Ovary (tissue), 9 donors: Measurements from ENCODE around the gene RBM46. TPM values are rescaled to one million over a fixed set of nuclear protein-coding genes. Genes with fewer than 3 reads are reported as not detected.

ENCODE experiments used
- DNase-seq, 5 donors: peaks; one replicate each; pipeline ENCODE4 v3.0.0-alpha.2; 2019 to 2020
- H3K27ac ChIP-seq, 2 donors: fragments of 200-600 bp; one replicate each; pipeline versions ENCODE4 v1.5.1 to v1.8.0; 2019 to 2022
- H3K27me3 ChIP-seq: fragments of 200-600 bp; one replicate; pipeline ENCODE4 v1.8.0; 2022
- H3K36me3 ChIP-seq: fragments of 200-600 bp; sonication (generic); one replicate; pipeline ENCODE4 v1.5.1; 2019
- H3K4me1 ChIP-seq: one replicate; pipeline ENCODE4 v1.8.1; 2013; ENCODE audit warnings: mild to moderate bottlenecking, moderate library complexity; ENCODE audit not compliant: insufficient read depth
- H3K4me3 ChIP-seq: fragments of 200-600 bp; sonication (generic); one replicate; pipeline ENCODE4 v1.5.1; 2017
- H3K9me3 ChIP-seq, 2 donors: fragments of 200-600 bp in 1 of 2; sonication (generic) in 1 of 2; one replicate each; pipeline versions ENCODE4 v1.5.1 to v1.8.1; 2013 to 2019; ENCODE audit warnings: mild to moderate bottlenecking in 1 of 2, moderate library complexity in 1 of 2
- EP300 ChIP-seq: sonication (generic); formaldehyde crosslinking; IDR thresholded peaks from one replicate; pipeline ENCODE4 v1.6.1; 2017; ENCODE audit warnings: antibody characterized with exemption
- POLR2A ChIP-seq: fragments of 450-650 bp; IDR thresholded peaks from one replicate; pipeline ENCODE4 v1.6.1; 2017; ENCODE audit warnings: antibody characterized with exemption, mild to moderate bottlenecking, moderate library complexity
- WGBS, 3 donors: extraction: QIAGEN DNeasy Blood & Tissue Kit in 1 of 3; methylation state at CpG; one replicate each; pipeline versions ENCODE4 v1.1.5 to v1.1.7; 2013 to 2017; 5-methylcytosine and 5-hydroxymethylcytosine counted together
- intact Hi-C, 4 donors: fragments of 100-400 bp; cut with DNase I; formaldehyde crosslinking; loops; one replicate each; pipeline versions ENCODE4 v1.11.0 to v1.15.1; 2022 to 2023
- polyA plus RNA-seq, 2 donors: library from polyadenylated mRNA; stranded (reverse); fragments of 200-250 nt in 1 of 2; fragments of 350-450 nt in 1 of 2; fragmentation: Illumina TruSeq in 1 of 2; extraction: RNeasy Lipid Tissue Mini Kit (QIAGEN cat#74804) in 1 of 2; gene quantifications; one replicate each; pipeline ENCODE4 v1.2.3, GENCODE V29; 2013 to 2014
- total RNA-seq, 7 donors: library from RNA; depleted of rRNA in 2 of 7; stranded (reverse); fragments of >200 nt in 2 of 7; fragmentation: NEBNext Ultra II Directional in 3 of 7; extraction: Animal tissue kit (Norgen Biotek cat#: 25700) in 3 of 7; gene quantifications; one replicate each; pipeline versions ENCODE4 v1.1.0 to v1.2.4, GENCODE V29; 2016 to 2023
- TF ChIP-seq, protein P1 (sequence below), 3 donors: fragments of 450-650 bp in 2 of 3; fragments of 200-600 bp in 1 of 3; IDR thresholded peaks; one replicate each; pipeline versions ENCODE4 v1.5.1 to v1.8.0; 2016 to 2022; ENCODE audit warnings: antibody characterized with exemption in 3 of 3, mild to moderate bottlenecking in 1 of 3
- donor health status: DM: no; HTN: no; CAD: no; lungs with moderate emphysema.
- donor health status: DM: no; HTN: no; CAD: no.
- donor health status: Bipolar disorder and iron deficiency.
- donor health status: DM: yes; HTN: yes; CAD: no.
- donor health status: DM: no; HTN: no; CAD: no.
- donor health status: DM: yes; HTN: yes; CAD: no.

Gene RBM46
- total and polyA plus RNA-seq, 9 donors = 0.08 to 0.15 (median 0.15) TPM; not detected in 6

DNA sequence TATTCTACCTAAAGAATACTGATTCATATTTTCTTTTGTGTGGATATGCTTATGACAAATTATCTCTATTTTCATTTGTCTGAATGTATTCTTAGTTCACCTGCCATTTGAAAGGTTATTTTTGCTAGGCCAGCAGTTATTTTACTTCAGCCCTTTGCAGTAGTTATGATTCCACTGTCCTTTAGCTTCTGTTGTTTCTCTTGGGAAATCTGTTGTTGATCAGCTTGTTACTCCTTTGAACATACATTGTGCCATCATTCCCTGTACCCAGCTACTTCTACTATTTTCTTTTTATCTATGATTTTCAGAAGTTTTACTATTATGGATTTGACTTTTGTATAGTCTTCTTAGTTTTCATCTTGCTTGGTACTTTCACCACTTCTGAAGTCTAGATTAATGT, 37.2 kb downstream of the RBM46 start:
- TF ChIP-seq POLR2A (no peak), EP300 (no peak)
- TF ChIP-seq, protein P1, sequence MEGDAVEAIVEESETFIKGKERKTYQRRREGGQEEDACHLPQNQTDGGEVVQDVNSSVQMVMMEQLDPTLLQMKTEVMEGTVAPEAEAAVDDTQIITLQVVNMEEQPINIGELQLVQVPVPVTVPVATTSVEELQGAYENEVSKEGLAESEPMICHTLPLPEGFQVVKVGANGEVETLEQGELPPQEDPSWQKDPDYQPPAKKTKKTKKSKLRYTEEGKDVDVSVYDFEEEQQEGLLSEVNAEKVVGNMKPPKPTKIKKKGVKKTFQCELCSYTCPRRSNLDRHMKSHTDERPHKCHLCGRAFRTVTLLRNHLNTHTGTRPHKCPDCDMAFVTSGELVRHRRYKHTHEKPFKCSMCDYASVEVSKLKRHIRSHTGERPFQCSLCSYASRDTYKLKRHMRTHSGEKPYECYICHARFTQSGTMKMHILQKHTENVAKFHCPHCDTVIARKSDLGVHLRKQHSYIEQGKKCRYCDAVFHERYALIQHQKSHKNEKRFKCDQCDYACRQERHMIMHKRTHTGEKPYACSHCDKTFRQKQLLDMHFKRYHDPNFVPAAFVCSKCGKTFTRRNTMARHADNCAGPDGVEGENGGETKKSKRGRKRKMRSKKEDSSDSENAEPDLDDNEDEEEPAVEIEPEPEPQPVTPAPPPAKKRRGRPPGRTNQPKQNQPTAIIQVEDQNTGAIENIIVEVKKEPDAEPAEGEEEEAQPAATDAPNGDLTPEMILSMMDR (IDR thresholded peaks at IDR 0.05) = no peak
- no peak overlapping the region for H3K27ac ChIP-seq
- no peak overlapping the region for H3K4me3 ChIP-seq
- intact Hi-C loops = no loop called here
- no peaks in the 10 kb centered on the region for H3K36me3 ChIP-seq
- DNase-seq = no peak
- no peaks in the 10 kb centered on the region for H3K4me1 ChIP-seq
- peaks cover 4% of the 10 kb centered on the region for H3K27me3 ChIP-seq
- H3K9me3 ChIP-seq = no peaks in the 10 kb centered on the region

DNA sequence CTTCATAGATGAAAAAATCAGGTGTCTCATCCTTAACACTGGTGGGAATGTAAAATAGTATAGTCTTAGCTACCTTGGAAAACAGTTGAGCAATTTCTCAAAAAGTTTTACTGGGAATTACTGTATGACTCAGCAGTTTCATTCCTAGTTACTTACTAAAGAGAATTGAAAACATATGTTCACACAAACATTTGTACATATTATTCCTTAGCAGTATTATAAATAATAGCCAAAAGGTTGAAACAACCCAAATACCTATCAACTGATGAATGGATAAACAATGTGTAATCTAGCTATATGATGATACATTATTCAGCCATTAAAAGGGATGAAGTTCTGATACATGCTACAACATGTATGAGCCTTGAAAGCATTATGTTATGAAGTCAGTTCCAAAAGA, 41.7 kb downstream of the RBM46 start:
- TF ChIP-seq, protein P1 (IDR thresholded peaks at IDR 0.05) = no peak
- TF ChIP-seq EP300 = no peak
- no peak for TF ChIP-seq POLR2A

DNA sequence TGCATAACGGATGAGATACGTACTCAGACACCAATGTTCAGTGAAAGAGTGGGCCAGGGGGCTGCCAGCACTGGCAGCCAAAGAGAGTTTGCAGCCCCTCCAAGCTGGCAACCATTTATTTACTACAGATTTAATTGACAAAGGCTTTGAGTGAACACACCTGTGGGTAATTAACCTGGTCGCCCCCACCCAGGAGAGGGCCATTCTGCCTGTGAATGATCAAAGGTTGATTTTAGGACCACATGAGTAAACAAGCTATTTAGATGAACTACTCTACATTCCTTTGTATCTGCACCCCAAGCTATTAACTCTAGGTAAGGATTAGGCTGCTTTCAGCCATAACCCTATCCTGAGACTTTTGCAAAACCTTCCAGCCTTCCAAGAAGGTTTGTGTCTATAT, 55.0 kb downstream of the RBM46 start:
- H3K27ac ChIP-seq = no peak overlapping the region
- no peaks in the 10 kb centered on the region for H3K27me3 ChIP-seq
- no peaks in the 10 kb centered on the region for H3K36me3 ChIP-seq
- H3K4me1 ChIP-seq = no peaks in the 10 kb centered on the region
- 37 to 55% (median 50%) methylated on average over 3 of the region's 3 CpGs for WGBS, 3 donors
- H3K4me3 ChIP-seq = no peak overlapping the region
- TF ChIP-seq EP300 = no peak
- TF ChIP-seq, protein P1 (IDR thresholded peaks at IDR 0.05) = no peak
- no peak for TF ChIP-seq POLR2A
- no peaks in the 10 kb centered on the region for H3K9me3 ChIP-seq
- intact Hi-C loops = no loop called here
- no peak for DNase-seq

More for the DNA sequence above, 41.7 kb downstream of the RBM46 start:
- no peak for DNase-seq
- Histone ChIP-seq H3K9me3 (no peaks in the 10 kb centered on the region), H3K4me3 (no peak overlapping the region), H3K27me3 (no peaks in the 10 kb centered on the region), H3K27ac (no peak overlapping the region), H3K36me3 (no peaks in the 10 kb centered on the region), H3K4me1 (no peaks in the 10 kb centered on the region)
- intact Hi-C loops = no loop called here

DNA sequence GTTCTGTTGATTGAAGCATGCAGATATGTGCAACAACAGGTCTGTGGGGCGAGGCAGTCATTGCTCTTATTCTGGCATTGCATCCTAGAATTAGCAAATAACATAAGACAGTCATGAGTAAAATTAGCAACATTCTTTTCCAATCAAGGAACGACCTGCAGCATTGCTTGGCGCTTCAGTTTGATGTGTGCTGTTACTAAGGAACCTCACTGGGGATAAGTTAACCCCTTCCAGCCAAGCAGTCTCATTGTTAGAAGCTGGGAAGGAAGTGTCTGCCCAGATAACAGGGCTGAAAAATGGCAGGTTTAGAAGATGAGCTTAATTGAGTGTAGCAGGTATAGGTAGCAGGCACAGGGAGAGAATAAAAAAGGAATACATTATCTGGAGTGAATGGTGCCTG, 55.4 kb downstream of the RBM46 start:
- intact Hi-C loops = no loop called here

More for the DNA sequence above, 55.4 kb downstream of the RBM46 start:
- DNase-seq = no peak
- WGBS, 3 donors = 13 to 21% (median 13%) methylated on average over 3 of the region's 3 CpGs
- H3K27ac ChIP-seq = no peak overlapping the region
- H3K4me1 ChIP-seq = no peaks in the 10 kb centered on the region
- no peak overlapping the region for H3K4me3 ChIP-seq
- H3K36me3 ChIP-seq = no peaks in the 10 kb centered on the region
- TF ChIP-seq, protein P1 (IDR thresholded peaks at IDR 0.05) = no peak
- TF ChIP-seq EP300 (no peak), POLR2A (no peak)
- no peaks in the 10 kb centered on the region for H3K27me3 ChIP-seq
- H3K9me3 ChIP-seq = no peaks in the 10 kb centered on the region
